HG03432 (cell line): Measurements from ENCODE around the gene DYNAP.

Source experiments
- ATAC-seq: cut with Tn5 transposase; IDR thresholded peaks from one replicate; pipeline ENCODE4 v1.9.1; 2021; ENCODE audit warnings: mild to moderate bottlenecking, moderate library complexity; ENCODE audit not compliant: unreplicated experiment

DYNAP gene

DNA sequence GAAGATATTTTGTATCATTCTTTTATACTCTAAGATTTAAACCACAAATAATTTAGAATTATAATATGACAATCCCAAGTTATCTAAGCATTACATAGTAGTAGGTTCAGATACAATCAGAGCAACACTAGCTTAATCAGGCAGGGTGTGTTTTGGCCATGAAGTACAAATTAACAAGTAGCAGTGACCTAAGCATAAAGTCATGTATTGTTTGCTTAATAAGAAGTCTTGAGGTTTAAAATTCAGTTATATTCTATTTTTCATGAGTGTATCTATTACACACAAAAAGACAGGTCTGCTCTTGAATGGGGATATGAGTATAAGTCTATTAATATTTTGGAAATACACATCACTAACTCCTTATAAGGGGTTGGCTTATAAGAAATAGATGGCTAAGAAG is 39.9 kb downstream of the DYNAP start:
- no peak for ATAC-seq

DNA sequence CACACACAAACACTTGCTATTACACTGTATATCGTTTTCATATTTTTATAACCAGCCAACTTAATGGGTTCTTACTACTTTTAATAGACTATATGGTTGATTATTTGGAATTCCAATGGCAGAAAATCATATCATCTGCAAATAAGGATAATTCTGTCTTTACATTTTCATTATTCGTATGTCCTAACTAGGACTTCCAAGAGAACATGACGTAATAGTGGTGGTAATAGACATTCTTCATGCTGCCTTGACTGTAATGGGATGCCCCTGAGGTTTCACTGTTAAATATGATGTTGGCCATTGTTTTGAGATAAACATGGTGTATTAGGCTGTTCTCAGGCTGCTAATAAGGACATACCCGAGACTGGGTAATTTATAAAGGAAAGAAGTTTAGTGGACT is 45.2 kb downstream of the DYNAP start:
- ATAC-seq: no peak

DNA sequence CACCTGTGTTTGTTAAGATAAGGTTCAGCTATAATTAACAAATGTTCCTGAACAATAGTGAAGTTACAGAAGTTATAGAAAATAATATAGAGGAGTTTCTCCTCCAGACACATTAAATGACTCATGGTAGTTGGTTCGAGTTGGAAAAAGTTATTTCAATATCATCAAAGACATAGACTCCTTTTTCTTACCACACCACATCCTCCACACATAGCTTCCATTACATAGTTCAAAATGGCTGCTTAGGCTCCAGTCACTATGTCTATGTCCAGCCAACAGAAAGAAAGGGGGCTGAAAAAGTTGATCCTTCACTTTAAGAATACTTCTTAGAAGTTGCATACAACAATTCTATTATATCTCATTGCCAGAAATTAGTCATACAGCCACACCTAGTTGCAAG is 50.7 kb downstream of the DYNAP start:
- no peak for ATAC-seq

DNA sequence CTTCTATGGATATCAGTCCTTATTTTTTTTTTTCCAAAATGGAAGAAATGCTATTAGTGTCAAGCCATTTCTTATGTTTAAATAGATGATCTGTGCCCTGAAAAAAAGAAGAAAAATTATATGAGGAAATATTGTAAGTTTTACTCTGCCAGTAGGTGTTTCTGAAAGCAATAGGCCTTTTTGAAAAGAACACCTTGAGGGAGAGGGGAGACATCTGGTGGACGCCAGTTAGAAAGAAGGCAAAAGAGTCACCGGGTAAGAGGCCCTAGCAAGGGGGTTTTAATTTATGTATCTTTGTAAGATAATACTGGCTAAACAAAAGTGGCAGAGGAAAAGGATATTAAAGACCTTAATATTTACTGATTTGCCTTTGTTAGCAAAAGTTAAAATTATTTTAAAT is 56.1 kb downstream of the DYNAP start:
- ATAC-seq: no peak
